Measurements from ENCODE around the gene REV3L.
"Not testable (repeated sequence)": the region's sequence is repeated elsewhere in the genome, so short reads cannot be mapped to it uniquely, and the experiment has no call there.

The REV3L gene

DNA sequence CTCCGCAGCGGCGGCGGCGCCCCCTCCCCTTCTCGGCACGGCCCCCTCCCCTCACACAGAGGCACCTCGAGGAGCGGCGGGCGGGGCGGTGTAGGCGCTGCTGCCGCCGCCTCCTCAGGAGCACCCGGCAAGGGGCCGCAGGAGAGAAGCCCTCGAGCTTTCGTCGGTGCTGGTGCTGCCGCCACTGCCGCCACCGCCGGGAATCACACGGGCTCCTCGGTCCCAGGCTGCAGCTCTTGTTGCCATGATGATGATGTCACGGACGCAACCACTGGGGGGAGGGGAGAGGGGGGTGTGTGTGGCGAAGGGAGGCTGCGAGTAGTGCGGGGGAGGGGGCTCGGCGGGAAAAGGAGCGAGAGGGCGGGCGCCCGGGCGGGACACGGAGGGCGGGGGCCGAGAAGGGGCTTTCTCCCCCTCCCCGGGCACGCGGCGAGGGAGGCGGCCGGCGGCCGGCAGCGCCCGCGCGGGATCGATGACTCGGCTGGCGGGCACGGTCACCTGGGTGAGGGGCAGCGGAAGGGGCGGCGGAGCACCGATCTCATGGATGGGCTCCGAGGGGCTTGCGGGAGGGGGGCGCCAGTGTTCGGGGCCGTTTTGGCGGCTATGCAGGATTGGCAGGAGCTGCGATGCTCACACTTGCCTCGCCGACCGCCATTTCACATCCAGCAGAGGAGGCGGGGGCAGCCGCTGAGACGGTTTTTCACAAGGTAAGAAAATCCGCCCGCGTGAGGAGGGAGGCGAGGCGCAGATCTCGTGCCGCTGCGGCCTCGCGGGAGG, at the start of gene REV3L:
Gene REV3L, minus strand, starts transcription at position 260 of the 777 bp plus-strand sequence. CDS start 330 bp downstream, outside the sequence.
- DNase-seq (ENCODE audit: low read depth): peak; percentile 79

DNA sequence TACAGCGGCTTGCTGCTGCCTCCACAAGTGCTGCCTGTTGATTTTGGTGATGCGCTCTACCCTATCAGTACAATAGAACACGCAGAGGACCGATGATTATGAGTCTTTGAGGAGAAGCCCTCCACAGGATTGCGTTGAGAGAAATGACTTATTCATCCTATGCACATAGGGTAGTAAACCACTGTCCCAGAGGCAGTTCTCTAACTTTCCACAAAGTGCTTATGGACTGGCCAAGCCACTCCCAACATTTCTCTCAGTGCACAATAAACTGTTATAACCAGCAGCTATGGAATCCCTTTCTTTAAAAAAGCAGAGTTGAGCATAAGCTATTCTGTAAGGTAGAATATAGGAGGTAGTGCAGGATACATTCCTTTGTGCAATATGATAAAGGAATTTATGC, 48.2 kb upstream of the REV3L start:
- DNase-seq (ENCODE audit: low read depth): no peak

GRCh38 chr6:111530667-111531066, 47.6 kb upstream of the REV3L start:
- no peak for DNase-seq (ENCODE audit: low read depth)

DNA sequence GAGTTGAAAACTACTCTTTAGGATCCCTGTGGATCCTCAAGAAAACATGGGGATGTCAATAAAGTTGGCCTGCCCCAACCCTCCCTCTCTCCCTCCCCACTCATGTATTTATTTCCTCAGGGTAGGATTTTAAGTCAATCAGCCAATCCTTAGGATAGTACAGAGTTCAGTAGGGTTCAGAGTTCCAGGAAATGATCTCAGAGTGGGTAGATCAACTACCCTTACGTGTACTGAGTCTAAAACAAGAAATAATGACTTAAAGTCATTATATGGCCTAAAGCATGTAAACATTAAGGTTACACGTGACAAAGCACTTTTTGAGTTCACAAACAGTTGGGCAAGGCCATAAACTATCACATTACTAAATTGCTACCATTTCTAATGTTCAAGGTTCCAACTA, 47.2 kb upstream of the REV3L start:
- DNase-seq (ENCODE audit: low read depth): no peak

DNA sequence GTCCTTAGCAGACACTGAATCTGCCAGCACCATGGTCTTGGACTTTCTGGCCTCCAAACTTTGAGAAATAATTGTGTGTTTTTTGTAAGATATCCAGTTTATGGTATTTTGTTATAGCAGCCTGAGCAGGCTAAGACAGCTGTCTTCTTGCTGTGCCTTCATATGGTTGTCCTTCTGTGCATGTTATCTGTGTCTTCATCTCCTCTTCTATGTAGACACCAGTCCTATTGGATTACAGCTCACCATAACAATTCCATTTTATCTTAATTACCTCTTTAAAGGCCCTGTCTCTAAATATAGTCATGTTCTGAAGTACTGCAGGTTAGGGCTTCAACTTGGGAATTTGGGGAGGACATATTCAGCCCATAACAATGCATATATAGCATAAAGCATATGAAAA, 44.3 kb upstream of the REV3L start:
- DNase-seq (ENCODE audit: low read depth): no peak

DNA sequence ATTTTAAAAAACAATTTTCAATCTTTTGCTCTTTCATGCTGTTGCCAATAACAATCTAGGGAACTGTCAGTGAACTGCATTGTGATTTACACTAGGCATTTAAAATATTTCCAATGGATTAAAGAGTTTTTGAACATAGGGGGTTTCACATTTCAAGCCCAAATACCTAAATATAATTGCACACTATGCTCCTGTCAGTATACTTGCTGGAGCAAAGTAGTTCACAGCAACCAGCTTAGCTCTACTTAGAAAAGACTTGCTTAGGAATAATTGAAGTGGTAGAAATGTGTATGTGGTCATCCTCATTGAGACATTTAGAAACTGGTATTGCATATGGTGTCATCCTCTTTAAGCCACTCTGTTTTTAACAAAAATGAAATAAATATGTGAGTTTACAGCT, 41.7 kb upstream of the REV3L start:
- no peak for DNase-seq (ENCODE audit: low read depth)

- no peak for DNase-seq (ENCODE audit: low read depth)
Measured at GRCh38 chr6:111524252-111524651, 41.2 kb upstream of the REV3L start.

DNA sequence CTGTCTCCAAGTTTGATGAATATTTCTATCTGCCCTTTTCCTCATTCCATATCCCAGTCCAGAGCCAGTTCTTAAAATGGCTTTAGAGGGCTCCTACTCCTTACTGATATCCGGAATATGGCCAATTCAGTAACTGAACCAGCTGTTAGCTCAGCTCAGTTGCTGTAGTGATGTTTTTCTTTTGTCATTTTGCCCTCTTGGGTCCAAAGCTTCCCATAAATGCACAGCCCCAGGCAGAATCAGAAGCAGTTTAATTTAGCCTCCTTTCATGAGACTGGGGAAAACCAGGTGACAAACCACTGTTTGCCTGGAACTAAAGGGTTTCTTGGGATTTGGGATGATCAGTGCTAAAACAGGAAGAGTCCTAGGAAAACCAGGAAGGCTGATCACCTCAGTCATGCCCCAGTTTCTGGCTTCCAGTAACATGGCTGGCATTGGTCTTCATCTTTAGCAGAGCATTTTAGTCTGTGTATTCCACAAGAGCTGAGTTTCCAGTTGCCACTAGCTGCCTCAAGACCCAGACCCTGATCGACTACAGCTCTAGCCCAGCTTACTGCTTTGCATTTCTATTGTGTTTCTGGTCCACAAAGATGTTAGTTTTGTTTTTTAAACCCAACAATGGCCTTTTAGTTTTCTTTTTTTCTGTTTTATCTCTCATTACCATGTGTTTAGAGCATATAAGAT, 40.6 kb upstream of the REV3L start:
- no peak for DNase-seq (ENCODE audit: low read depth)

DNA sequence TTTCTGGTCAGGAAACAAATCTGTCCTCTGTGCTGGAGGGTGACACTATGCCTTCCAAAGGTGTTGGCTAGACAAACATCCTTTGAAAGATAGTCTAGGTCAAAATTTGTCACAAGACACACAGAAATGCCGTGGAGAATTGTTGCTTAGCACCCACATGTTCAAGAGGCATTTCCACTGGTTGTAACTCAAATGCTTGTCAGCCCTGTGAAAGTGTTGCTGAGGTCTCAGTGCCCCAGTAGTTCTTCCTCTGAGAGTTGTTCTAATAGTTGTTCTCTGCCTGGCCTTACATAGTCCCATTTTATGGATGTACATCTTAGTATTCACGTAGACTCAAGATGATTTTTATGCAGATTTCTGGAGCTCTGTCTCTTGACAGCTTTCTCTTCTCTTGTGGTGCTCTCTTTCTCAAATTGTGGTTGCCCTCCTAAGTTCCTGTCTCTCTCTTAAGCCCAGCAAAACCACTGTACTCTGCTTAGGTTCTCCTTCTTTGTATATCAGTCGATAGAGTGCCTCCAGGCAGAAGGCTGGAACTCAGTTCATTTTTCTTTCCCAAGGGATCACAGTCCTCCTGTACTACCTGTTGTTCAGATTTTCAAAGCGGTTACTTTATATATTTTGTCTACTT, 39.5 kb upstream of the REV3L start:
- DNase-seq (ENCODE audit: low read depth): no peak

DNA sequence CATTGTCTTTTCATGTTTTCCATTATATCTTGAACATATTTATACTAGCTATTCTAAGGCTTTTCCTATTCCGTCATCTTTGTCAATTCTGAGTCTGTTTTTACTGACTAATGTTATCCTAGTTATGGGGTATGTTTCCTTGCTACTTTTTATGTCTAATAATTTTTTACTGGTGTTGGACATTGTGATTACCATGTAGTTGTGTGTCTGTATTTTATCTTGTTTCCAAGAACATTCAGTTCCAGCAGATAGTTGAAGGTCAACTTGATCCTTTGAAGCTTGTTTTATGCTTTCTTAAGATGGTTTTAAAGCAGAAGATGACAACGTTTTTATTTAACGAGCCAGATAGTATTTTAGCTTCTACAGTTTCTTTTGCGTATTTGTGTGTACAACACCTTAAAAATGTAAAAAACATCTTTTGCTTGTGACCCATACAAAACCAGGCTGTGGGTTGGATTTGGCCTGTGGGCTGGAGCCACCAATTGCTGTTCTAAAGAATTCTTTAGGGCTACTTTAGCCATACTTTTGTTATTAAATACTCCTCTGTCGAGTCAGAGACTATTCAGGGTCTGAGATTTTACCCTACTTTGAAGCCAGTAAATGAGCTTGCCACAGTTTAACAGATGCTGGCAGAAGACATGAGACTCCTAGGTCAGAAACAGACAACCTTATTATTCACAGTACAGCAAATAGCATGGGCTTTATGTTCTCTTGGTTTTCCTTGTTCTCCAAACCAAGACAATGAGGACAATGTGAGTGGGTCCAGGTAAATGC, 38.7 kb upstream of the REV3L start:
- DNase-seq (ENCODE audit: low read depth): no peak

GRCh38 chr6:111520524-111520923, 37.5 kb upstream of the REV3L start:
- DNase-seq (ENCODE audit: low read depth): no peak

DNA sequence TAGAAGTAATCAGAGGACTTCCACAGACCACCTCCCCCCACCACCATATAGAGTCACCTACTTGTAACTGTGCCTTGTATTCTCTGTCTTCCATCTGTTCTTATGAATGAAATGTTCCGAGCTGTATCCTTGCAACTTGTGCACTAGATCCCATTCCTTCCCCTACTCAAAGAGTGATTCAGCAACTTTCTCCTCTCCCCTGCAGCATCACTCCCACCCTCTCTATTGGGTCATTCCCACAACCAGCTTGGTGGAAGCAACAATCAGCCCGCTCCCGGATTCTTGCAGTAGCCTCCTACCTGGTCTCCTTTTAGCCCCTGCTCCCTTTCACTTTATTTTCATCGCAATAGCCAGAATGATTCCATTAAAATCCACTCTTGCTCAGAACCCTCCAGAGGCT, 34.9 kb upstream of the REV3L start:
- DNase-seq (ENCODE audit: low read depth): no peak

DNA sequence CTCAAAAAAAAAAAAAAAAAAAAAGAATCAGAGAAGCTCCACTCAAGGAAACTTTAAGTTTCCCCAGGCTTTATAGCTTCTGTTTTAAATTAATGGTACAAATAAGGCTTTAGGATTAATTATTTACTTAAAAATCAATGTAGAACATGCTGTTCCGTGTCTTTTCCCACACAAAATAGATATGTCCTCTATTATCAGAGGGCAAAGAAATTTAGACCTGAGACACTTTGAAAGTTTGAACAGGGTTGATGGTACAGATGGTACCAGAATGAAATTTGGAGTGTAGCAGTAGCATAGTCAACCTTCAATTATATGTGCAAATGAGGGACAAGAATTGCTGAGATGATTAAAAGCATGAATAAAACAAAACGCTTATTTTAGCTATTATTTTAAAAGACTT, 32.2 kb upstream of the REV3L start:
- DNase-seq (ENCODE audit: low read depth): no peak

DNA sequence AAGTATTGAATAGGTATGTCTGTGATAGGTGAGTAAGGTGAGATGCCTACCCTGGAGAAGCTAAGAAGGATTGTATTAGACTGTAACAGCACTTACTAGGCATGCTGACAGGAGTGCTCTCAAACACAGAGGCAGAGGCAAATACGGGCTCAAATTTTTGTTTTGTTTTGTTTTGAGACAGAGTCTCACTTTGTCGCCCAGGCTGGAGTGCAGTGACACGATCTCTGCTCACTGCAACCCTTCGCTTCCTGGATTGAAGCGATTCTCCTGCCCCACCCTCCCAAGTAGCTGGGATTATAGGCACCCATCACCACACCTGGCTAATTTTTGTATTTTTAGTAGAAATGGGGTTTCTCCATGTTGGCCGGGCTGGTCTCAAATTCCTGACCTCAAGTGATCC, 31.5 kb upstream of the REV3L start:
- not testable (repeated sequence) for DNase-seq (ENCODE audit: low read depth)

DNA sequence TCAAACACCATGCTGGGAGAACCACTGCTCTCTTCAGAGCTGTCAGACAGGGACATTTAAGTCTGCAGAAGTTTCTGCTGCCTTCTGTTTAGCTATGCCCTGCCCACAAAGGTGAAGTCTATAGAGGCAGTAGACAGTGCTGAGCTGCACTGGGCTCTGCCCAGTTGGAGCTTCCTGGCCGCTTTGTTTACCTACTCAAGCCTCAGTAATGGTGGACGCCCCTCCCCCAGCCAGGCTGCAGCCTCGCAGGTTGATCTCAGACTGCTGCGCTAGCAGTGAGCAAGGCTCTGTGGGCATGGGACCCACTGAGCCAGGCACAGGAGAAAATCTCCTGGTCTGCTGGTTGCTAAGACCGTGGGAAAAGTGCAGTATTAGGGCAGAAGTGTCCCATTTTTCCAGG, 24.2 kb upstream of the REV3L start:
- not testable (repeated sequence) for DNase-seq (ENCODE audit: low read depth)

GRCh38 chr6:111505498-111505897, 22.5 kb upstream of the REV3L start:
- not testable (repeated sequence) for DNase-seq (ENCODE audit: low read depth)

DNA sequence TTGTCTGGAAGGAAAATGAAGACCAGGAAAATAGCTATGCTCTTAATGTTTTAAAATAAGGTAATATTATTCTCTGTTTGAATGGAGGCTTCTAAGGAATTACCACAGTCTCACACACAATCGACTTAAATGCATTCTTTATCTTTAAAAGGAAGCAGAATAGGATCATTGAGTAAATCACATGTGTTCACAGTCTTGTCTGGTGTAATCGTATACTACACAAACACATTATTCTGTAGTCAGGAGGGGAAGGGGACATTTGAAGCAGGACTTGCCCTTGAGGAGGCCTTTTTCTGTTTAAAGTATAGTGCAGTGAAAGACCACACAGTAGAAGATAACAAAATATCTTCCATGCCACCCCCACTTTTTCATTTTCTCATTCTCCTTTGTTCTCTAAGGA, 20.6 kb upstream of the REV3L start:
- no peak for DNase-seq (ENCODE audit: low read depth)

DNA sequence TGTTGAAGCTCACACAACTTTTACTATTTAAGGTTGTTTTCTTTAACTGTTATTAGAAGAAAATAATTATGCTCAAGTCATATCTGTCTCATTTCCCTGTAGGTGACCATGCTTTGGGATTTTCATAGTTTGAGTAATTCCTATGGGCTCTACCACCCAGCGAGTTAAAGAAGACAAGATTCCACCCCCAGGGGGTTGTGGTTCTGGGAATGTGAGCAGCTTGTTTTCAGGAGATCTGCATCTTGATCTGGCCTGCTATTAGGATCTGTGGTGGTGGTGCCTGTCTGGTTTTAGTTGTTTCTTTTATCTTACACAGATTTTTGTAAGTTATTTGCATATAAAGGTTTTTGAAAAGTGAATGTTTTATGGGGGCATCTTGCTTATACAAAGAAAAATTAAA, 20.2 kb upstream of the REV3L start:
- no peak for DNase-seq (ENCODE audit: low read depth)

GRCh38 chr6:111502154-111502553, 19.1 kb upstream of the REV3L start:
- DNase-seq (ENCODE audit: low read depth): no peak

GRCh38 chr6:111499269-111499793, 16.3 kb upstream of the REV3L start:
- no peak for DNase-seq (ENCODE audit: low read depth)

- DNase-seq (ENCODE audit: low read depth): no peak
Measured at GRCh38 chr6:111494951-111495635, 12.1 kb upstream of the REV3L start.

DNA sequence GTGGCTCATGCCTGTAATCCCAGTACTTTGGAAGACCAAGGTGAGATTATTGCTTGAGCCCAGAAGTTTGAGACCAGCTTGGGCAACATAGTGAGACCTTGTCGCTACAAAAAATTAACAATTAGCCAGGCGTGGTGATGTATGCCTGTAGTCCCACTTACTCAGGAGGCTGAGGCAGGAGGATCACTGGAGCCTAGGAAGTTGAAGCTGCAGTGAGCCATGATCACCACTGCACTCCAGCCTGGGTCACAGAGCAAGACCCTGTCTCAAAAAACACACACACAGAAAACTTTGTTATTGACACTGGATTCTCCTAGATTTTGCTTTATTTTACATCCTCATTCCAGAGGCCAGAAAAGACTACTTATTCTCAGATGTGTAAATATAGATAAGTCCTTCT, 9.5 kb upstream of the REV3L start:
- no peak for DNase-seq (ENCODE audit: low read depth)

Data from stimulated activated CD8-positive, alpha-beta memory T cell treated with anti-CD3 and anti-CD28 coated beads, Interleukin-7, amount 100 ng/mL, for 24 hours (primary cell).